Measurements from ENCODE around the gene C11orf21.

The C11orf21 gene

DNA sequence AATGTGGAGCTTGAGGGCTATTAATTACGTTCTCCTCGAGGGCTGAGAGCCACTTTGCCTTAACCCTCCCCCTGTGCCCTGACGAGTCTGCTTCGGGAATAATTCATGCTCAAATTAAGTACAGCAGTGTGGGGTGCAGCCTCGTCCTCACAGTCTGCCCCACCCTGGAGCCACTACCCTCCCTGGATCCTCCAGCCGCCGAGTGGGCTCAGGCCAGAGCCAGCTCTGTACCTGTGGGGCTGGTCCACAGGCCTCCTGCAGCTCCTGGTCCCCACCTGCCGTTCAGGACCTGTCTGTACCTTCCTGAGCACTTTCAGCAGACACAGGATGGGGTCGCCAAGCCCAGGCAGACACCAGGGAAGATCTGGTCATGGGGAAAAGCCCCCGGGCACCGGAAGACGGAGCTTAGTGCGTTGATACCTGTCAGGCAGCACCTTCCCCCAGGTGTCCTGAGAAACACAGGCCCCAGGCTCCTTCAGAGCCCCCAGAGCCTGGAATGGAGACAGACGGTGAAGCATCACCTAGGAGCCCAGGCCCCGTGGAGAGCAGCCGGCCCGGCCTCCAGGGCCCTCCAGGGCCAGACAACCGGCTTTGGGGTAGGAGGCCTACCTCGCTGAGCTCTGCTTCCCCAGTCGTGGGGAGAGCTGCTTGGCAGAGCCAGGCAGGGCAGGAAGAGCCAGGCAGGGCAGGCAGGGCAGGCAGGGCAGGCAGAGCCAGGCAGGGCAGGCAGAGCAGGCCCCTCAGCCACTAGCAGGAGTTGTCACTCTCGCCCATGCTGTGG, 9.8 kb upstream of the C11orf21 start:
- no peak overlapping the region for H3K4me2 ChIP-seq (ENCODE audit: low read depth, low read length, poor library complexity, severe bottlenecking)
- H4K20me1 ChIP-seq (ENCODE audit: insufficient read depth, low read length, poor library complexity, severe bottlenecking): peaks cover 6% of the 10 kb centered on the region
- no peaks in the 10 kb centered on the region for H3K27me3 ChIP-seq (ENCODE audit: insufficient read depth, low read length, poor library complexity, severe bottlenecking)
- no peaks in the 10 kb centered on the region for H3K9me3 ChIP-seq (ENCODE audit: insufficient read depth, low read depth, low read length)
- no peak overlapping the region for H3K9ac ChIP-seq (ENCODE audit: low read depth, low read length, poor library complexity, severe bottlenecking)
- no peak overlapping the region for H3K4me3 ChIP-seq (ENCODE audit: low read length, poor library complexity, severe bottlenecking)
- H3K36me3 ChIP-seq (ENCODE audit: insufficient read depth, low read length): no peaks in the 10 kb centered on the region
- no peaks in the 10 kb centered on the region for H3K9me2 ChIP-seq (replicated peaks; ENCODE audit: low read depth, low read length)
- peaks cover under 1% of the 10 kb centered on the region; the same call in 1 of the 2 replicates for H3F3A ChIP-seq (ENCODE audit: low read depth)
- H3K79me2 ChIP-seq (ENCODE audit: insufficient read depth, low read length): peaks cover 13% of the 10 kb centered on the region
- peaks cover 20% of the 10 kb centered on the region for H3K4me1 ChIP-seq (ENCODE audit: insufficient read depth, low read length, poor library complexity, severe bottlenecking)
- TF ChIP-seq, protein P1, sequence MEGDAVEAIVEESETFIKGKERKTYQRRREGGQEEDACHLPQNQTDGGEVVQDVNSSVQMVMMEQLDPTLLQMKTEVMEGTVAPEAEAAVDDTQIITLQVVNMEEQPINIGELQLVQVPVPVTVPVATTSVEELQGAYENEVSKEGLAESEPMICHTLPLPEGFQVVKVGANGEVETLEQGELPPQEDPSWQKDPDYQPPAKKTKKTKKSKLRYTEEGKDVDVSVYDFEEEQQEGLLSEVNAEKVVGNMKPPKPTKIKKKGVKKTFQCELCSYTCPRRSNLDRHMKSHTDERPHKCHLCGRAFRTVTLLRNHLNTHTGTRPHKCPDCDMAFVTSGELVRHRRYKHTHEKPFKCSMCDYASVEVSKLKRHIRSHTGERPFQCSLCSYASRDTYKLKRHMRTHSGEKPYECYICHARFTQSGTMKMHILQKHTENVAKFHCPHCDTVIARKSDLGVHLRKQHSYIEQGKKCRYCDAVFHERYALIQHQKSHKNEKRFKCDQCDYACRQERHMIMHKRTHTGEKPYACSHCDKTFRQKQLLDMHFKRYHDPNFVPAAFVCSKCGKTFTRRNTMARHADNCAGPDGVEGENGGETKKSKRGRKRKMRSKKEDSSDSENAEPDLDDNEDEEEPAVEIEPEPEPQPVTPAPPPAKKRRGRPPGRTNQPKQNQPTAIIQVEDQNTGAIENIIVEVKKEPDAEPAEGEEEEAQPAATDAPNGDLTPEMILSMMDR (conservative IDR thresholded peaks at IDR 0.05; ENCODE audit: low read length): no peak
- TF ChIP-seq EZH2phosphoT487 (IDR thresholded peaks at IDR 0.05; ENCODE audit: borderline replicate concordance): no peak
- H2AFZ ChIP-seq (ENCODE audit: low read length): no peak overlapping the region

DNA sequence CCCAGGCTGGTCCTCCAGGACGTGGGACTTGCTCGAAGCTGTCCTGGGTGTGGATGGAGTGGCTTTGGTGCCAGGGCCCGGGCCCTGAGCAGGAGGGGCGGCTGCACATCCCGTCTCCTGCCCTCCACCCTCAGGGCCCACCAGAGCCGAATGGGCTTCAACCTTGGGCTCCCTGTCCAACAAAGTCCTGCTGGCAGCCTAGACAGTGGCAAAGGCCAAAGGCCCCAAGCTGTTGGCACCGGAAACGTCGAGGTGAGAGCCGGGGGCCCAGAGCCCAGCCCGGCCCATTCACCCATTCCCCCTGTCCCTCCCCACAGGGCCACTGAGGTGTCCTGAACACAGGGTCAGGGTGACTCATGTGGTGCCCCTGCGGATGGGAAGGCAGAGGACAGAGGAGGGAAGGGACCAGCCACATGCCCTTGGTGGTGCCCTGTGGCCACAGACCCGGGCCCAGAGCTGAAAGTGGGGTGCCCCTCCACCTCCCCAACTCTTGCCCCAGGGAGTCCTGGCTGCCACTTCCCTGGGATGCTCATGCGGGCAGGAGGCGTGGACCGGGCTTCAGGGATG, 9.2 kb upstream of the C11orf21 start:
- H2AFZ ChIP-seq (ENCODE audit: low read length): no peak overlapping the region
- peaks cover 4% of the 10 kb centered on the region for H3F3A ChIP-seq (ENCODE audit: low read depth)
- H3K9me2 ChIP-seq (replicated peaks; ENCODE audit: low read depth, low read length): no peaks in the 10 kb centered on the region
- H4K20me1 ChIP-seq (ENCODE audit: insufficient read depth, low read length, poor library complexity, severe bottlenecking): peaks cover 6% of the 10 kb centered on the region
- no peaks in the 10 kb centered on the region for H3K9me3 ChIP-seq (ENCODE audit: insufficient read depth, low read depth, low read length)
- H3K79me2 ChIP-seq (ENCODE audit: insufficient read depth, low read length): peaks cover 15% of the 10 kb centered on the region
- no peak overlapping the region for H3K4me2 ChIP-seq (ENCODE audit: low read depth, low read length, poor library complexity, severe bottlenecking)
- H3K27me3 ChIP-seq (ENCODE audit: insufficient read depth, low read length, poor library complexity, severe bottlenecking): no peaks in the 10 kb centered on the region
- H3K4me3 ChIP-seq (ENCODE audit: low read length, poor library complexity, severe bottlenecking): no peak overlapping the region
- peaks cover 26% of the 10 kb centered on the region for H3K4me1 ChIP-seq (ENCODE audit: insufficient read depth, low read length, poor library complexity, severe bottlenecking)
- no peak overlapping the region for H3K9ac ChIP-seq (ENCODE audit: low read depth, low read length, poor library complexity, severe bottlenecking)
- no peaks in the 10 kb centered on the region for H3K36me3 ChIP-seq (ENCODE audit: insufficient read depth, low read length)
- TF ChIP-seq, protein P1 (conservative IDR thresholded peaks at IDR 0.05; ENCODE audit: low read length): no peak
- no peak for TF ChIP-seq EZH2phosphoT487 (IDR thresholded peaks at IDR 0.05; ENCODE audit: borderline replicate concordance)

DNA sequence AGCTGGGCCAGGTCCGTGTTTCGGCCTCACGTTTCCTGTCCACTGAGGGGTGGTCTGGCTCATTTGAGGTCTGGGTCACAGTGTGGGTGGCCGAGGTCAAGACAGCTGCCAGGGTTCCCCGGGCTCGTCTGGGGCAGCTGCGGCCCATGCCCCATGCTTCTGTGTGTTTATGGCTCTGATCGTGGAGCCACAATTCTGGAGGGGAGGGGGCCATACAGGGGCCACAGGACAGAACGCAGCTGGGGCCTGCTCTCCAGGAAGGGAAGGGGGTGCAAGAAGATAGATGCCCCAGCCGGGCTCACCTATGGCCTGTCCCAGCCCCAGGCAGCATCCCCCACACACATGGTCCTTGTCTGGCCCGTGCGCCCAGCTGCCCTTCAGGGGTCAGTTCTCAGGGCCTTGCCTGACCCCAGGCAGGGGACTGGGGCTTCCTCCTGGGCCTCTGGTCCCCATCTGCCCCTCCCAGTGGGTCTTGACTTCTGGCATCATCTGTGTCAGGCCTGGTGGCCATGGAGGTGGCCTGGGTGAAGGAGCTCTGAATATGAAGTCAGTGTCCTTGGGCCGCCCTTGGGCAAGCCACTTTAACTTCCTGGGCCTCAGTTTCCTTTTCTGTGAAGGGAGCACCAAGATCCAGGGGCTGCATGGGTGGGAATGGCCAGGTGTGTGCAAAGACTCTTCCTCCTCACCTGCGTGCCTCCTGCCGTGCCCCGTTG, 8.5 kb upstream of the C11orf21 start:
- no peak for TF ChIP-seq EZH2phosphoT487 (IDR thresholded peaks at IDR 0.05; ENCODE audit: borderline replicate concordance)
- TF ChIP-seq, protein P1 (conservative IDR thresholded peaks at IDR 0.05; ENCODE audit: low read length): no peak
- Histone ChIP-seq H3K9ac (ENCODE audit: low read depth, low read length, poor library complexity, severe bottlenecking) (no peak overlapping the region), H3K9me2 (replicated peaks; ENCODE audit: low read depth, low read length) (no peaks in the 10 kb centered on the region), H3K4me2 (ENCODE audit: low read depth, low read length, poor library complexity, severe bottlenecking) (no peak overlapping the region), H4K20me1 (ENCODE audit: insufficient read depth, low read length, poor library complexity, severe bottlenecking) (peaks cover 6% of the 10 kb centered on the region), H3F3A (ENCODE audit: low read depth) (peaks cover 4% of the 10 kb centered on the region), H2AFZ (ENCODE audit: low read length) (no peak overlapping the region), H3K4me1 (ENCODE audit: insufficient read depth, low read length, poor library complexity, severe bottlenecking) (peaks cover 29% of the 10 kb centered on the region), H3K4me3 (ENCODE audit: low read length, poor library complexity, severe bottlenecking) (no peak overlapping the region), H3K9me3 (ENCODE audit: insufficient read depth, low read depth, low read length) (no peaks in the 10 kb centered on the region), H3K79me2 (ENCODE audit: insufficient read depth, low read length) (peaks cover 22% of the 10 kb centered on the region), H3K36me3 (ENCODE audit: insufficient read depth, low read length) (no peaks in the 10 kb centered on the region), H3K27me3 (ENCODE audit: insufficient read depth, low read length, poor library complexity, severe bottlenecking) (no peaks in the 10 kb centered on the region)
